RWPE2 (cell line): ENCODE results near the gene ELP4.
A peak's percentile ranks its signal among the peaks of the same experiment; 100 is the strongest.

Experiments
- ATAC-seq: fragments of 200-7000 bp; cut with Tn5 transposase; 3 replicates; pipeline ENCODE4 v1.9.1; 2021; ENCODE audit warnings: low read depth
- DNase-seq: peaks from one replicate; pipeline ENCODE4 v3.0.0-alpha.2; 2020; ENCODE audit warnings: low spot score
- H3K27ac ChIP-seq: fragments of 450-650 bp; 2 replicates; pipeline ENCODE4 v1.5.1; 2017; ENCODE audit warnings: mild to moderate bottlenecking; ENCODE audit not compliant: poor library complexity, severe bottlenecking
- H3K27me3 ChIP-seq: fragments of 250-450 bp; sonication (Bioruptor Pico); 2 replicates; pipeline ENCODE4 v1.5.1; 2021; ENCODE audit warnings: mild to moderate bottlenecking, moderate library complexity; ENCODE audit not compliant: insufficient read depth, poor library complexity, severe bottlenecking
- H3K36me3 ChIP-seq: fragments of 250-450 bp; sonication (Bioruptor Pico); 2 replicates; pipeline ENCODE4 v1.5.1; 2020; ENCODE audit warnings: low read depth, mild to moderate bottlenecking, moderate library complexity
- H3K4me1 ChIP-seq: fragments of 250-450 bp; sonication (Bioruptor Pico); 2 replicates; pipeline ENCODE4 v1.5.1; 2021; ENCODE audit warnings: mild to moderate bottlenecking, moderate library complexity; ENCODE audit not compliant: insufficient read depth, poor library complexity, severe bottlenecking
- H3K4me3 ChIP-seq: fragments of 250-450 bp; sonication (Bioruptor Pico); 2 replicates; pipeline ENCODE4 v1.5.1; 2021; ENCODE audit warnings: mild to moderate bottlenecking, moderate library complexity; ENCODE audit not compliant: severe bottlenecking
- H3K9me3 ChIP-seq: fragments of 250-450 bp; sonication (Bioruptor Pico); 2 replicates; pipeline ENCODE4 v1.5.1; 2021; ENCODE audit warnings: mild to moderate bottlenecking, moderate library complexity; ENCODE audit not compliant: severe bottlenecking
- TF ChIP-seq, protein P1 (sequence below): fragments of 450-650 bp; IDR thresholded peaks from one replicate; pipeline ENCODE4 v1.5.1; 2017; ENCODE audit warnings: mild to moderate bottlenecking, moderate library complexity; ENCODE audit not compliant: poor library complexity, severe bottlenecking

The ELP4 gene

GRCh38 chr11:31478223-31478590 lies 31.4 kb upstream of the ELP4 start:
- H3K36me3 ChIP-seq = peaks cover 10% of the 10 kb centered on the region; the same call in 1 of the 2 replicates

DNA sequence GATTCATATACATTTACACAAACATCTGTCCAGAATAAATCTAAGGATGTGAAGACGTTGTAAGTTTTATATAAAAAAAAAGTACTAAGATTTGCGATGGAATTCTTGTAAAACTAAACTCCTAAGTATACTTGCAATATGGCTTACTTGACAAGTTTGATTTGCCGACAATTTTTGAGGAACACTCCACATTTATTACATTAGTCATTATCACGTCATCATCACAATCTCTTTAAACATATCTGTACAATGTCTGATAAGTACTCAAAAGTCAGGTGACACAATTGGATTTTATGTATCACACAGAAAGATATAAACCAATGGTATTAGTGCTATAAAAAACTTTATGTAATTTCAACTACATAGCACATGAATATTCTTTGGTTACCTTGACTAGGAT lies 30.5 kb upstream of the ELP4 start:
- Histone ChIP-seq H3K9me3 (no peaks in the 10 kb centered on the region), H3K27ac (no peak overlapping the region), H3K4me3 (no peak overlapping the region), H3K27me3 (no peaks in the 10 kb centered on the region), H3K36me3 (0 out of 2 replicates have a peak, but pooled peaks cover 5% of the 10 kb centered on the region), H3K4me1 (no peaks in the 10 kb centered on the region)
- DNase-seq (no peak), ATAC-seq (no peak)
- TF ChIP-seq, protein P1, sequence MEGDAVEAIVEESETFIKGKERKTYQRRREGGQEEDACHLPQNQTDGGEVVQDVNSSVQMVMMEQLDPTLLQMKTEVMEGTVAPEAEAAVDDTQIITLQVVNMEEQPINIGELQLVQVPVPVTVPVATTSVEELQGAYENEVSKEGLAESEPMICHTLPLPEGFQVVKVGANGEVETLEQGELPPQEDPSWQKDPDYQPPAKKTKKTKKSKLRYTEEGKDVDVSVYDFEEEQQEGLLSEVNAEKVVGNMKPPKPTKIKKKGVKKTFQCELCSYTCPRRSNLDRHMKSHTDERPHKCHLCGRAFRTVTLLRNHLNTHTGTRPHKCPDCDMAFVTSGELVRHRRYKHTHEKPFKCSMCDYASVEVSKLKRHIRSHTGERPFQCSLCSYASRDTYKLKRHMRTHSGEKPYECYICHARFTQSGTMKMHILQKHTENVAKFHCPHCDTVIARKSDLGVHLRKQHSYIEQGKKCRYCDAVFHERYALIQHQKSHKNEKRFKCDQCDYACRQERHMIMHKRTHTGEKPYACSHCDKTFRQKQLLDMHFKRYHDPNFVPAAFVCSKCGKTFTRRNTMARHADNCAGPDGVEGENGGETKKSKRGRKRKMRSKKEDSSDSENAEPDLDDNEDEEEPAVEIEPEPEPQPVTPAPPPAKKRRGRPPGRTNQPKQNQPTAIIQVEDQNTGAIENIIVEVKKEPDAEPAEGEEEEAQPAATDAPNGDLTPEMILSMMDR = no peak

More at GRCh38 chr11:31478223-31478590, 31.4 kb upstream of the ELP4 start:
- no peaks in the 10 kb centered on the region for H3K4me1 ChIP-seq
- no peaks in the 10 kb centered on the region for H3K9me3 ChIP-seq
- no peak for DNase-seq
- no peak overlapping the region for H3K4me3 ChIP-seq
- no peaks in the 10 kb centered on the region for H3K27me3 ChIP-seq
- H3K27ac ChIP-seq = no peak overlapping the region
- TF ChIP-seq, protein P1 = no peak
- ATAC-seq = no peak

DNA sequence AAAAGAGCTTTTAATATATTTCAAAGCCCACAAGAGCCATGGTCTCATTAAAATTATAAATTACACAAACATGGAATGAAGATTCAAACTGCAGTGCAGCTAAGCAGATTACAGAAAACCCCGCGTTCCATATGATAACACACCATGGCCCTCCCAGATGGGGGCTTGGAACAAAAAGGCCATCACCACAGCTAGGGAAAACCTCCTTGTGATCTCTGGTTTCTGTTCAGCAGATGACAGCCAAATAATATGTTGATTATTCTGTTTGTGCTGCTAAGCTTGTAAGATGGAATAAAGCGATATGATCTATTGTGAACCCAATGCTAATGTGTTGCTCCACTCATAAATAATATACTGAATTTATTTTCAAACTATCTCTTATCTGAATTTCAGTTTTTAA lies 28.6 kb upstream of the ELP4 start:
- Histone ChIP-seq H3K4me3 (no peak overlapping the region), H3K36me3 (0 out of 2 replicates have a peak, but pooled peaks cover 5% of the 10 kb centered on the region), H3K27ac (no peak overlapping the region), H3K4me1 (no peaks in the 10 kb centered on the region), H3K9me3 (no peaks in the 10 kb centered on the region), H3K27me3 (no peaks in the 10 kb centered on the region)
- no peak for ATAC-seq
- no peak for DNase-seq
- TF ChIP-seq, protein P1 = no peak

- H3K27me3 ChIP-seq = no peaks in the 10 kb centered on the region
- no peak overlapping the region for H3K27ac ChIP-seq
- H3K4me3 ChIP-seq = no peak overlapping the region
- no peak for DNase-seq
- H3K4me1 ChIP-seq = no peaks in the 10 kb centered on the region
- TF ChIP-seq, protein P1 = no peak
- no peaks in the 10 kb centered on the region for H3K9me3 ChIP-seq
- no peak for ATAC-seq
- H3K36me3 ChIP-seq = peaks cover 14% of the 10 kb centered on the region; the same call in 1 of the 2 replicates
Observed at GRCh38 chr11:31484497-31484896, 25.1 kb upstream of the ELP4 start.

GRCh38 chr11:31487848-31488247 lies 21.7 kb upstream of the ELP4 start:
- Histone ChIP-seq H3K9me3 (no peaks in the 10 kb centered on the region), H3K27ac (no peak overlapping the region), H3K4me3 (no peak overlapping the region), H3K4me1 (no peaks in the 10 kb centered on the region), H3K36me3 (peaks cover 13% of the 10 kb centered on the region), H3K27me3 (no peaks in the 10 kb centered on the region)
- TF ChIP-seq, protein P1 = peak; percentile 52
- DNase-seq = no peak
- no peak for ATAC-seq
